ENCODE results near the gene DKKL1.
"Not testable (repeated sequence)": the region's sequence is repeated elsewhere in the genome, so short reads cannot be mapped to it uniquely, and the experiment has no call there.

The DKKL1 gene

DNA sequence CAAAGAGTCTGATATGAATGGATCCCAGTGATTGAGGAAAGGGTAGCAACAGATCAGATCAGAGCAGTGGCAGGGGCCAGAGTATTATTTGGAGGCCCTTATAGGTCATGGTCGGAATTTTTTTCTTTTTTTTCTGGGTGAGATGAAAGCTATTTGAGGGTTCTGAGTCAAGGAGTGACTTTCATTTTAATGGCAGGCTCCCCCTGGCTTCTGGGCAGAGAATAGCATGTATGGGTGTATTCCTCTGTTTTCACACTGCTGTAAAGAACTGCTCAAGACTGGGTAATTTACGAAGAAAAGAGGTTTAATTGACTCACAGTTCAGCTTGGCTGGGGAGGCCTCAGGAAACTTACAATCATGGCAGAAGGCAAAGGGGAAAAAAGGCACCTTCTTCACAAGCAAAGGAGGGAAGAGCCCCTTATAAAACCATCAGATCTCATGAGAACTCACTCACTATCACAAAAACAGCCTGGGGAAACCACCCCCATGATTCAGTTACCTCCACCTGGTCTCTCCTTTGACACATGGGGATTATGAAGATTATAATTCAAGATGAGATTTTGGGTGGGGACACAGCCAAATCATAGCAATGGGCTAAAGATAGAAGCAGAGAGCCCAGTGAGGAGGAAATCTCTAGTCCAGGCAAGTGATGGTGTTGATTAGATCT lies 35.7 kb upstream of the DKKL1 start:
- TF ChIP-seq, protein P1, sequence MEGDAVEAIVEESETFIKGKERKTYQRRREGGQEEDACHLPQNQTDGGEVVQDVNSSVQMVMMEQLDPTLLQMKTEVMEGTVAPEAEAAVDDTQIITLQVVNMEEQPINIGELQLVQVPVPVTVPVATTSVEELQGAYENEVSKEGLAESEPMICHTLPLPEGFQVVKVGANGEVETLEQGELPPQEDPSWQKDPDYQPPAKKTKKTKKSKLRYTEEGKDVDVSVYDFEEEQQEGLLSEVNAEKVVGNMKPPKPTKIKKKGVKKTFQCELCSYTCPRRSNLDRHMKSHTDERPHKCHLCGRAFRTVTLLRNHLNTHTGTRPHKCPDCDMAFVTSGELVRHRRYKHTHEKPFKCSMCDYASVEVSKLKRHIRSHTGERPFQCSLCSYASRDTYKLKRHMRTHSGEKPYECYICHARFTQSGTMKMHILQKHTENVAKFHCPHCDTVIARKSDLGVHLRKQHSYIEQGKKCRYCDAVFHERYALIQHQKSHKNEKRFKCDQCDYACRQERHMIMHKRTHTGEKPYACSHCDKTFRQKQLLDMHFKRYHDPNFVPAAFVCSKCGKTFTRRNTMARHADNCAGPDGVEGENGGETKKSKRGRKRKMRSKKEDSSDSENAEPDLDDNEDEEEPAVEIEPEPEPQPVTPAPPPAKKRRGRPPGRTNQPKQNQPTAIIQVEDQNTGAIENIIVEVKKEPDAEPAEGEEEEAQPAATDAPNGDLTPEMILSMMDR (conservative IDR thresholded peaks at IDR 0.05; ENCODE audit: low read depth, low read length): peak; percentile 75
- H3K4me3 ChIP-seq (ENCODE audit: low read depth, low read length): no peak overlapping the region
- DNase-seq (ENCODE audit: low read depth): peak; percentile 61

DNA sequence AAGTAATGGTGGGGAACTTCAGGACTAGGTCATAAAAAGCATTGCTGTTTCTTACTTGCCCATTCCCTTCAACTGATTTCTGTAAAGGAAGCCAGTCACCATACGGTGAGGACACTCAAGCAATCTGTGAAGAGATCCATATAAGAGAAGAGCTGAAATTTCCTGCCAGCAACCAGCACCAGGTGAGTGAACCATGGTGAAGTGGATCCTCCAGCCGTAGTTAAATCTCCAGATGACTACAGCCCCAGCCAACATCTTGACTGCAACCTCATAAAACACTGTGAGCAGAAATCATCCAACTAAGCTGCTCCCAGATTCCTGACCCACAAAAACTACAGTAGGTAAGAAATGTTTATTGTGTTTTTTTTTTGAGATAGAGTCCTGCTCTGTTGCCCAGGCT lies 34.9 kb upstream of the DKKL1 start:
- DNase-seq (ENCODE audit: low read depth): no peak
- TF ChIP-seq, protein P1 (conservative IDR thresholded peaks at IDR 0.05; ENCODE audit: low read depth, low read length): no peak
- no peak overlapping the region for H3K4me3 ChIP-seq (ENCODE audit: low read depth, low read length)

DNA sequence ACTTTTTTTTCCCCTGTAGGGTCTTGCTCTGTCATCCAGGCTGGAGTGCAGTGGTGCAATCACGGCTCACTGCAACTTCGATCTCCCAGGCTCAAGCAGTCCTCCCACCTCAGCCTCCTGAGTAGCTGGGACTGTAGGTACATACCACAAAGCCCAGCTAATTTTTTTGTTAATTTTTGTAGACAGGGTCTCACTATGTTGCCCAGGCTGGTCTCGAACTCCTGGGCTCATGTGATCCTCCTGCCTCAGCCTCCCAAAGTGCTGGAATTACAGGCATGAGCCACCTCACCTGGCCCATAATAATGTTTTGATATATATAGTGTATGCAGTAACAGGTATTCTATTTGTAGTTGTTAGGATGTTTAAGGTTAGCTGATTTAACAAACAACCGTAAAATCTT lies 32.5 kb upstream of the DKKL1 start:
- H3K4me3 ChIP-seq (ENCODE audit: low read depth, low read length); DNase-seq (ENCODE audit: low read depth): not testable (repeated sequence)

DNA sequence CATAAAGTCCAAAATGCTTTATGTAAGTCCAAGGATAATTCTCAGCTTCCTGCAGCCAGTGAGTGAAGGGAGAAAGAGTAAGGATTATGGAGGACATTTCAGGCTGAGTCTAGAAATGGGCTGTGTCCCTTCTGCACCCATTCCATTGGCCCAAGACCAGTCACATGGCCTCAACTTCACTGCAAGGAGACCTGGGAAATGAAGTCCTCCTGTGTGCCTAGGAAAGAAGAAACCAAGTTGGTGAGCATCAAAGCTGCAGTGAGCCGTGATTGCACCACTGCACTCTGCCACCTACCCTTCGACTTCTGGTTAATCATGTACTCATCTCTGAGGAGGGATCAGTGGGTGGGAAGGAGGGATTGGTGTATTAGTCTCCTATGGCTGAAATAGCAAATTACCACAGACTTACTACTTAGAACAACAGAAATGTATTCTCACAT lies 32.0 kb upstream of the DKKL1 start:
- TF ChIP-seq, protein P1 (conservative IDR thresholded peaks at IDR 0.05; ENCODE audit: low read depth, low read length): no peak
- DNase-seq (ENCODE audit: low read depth): peak; percentile 83
- H3K4me3 ChIP-seq (ENCODE audit: low read depth, low read length): no peak overlapping the region

DNA sequence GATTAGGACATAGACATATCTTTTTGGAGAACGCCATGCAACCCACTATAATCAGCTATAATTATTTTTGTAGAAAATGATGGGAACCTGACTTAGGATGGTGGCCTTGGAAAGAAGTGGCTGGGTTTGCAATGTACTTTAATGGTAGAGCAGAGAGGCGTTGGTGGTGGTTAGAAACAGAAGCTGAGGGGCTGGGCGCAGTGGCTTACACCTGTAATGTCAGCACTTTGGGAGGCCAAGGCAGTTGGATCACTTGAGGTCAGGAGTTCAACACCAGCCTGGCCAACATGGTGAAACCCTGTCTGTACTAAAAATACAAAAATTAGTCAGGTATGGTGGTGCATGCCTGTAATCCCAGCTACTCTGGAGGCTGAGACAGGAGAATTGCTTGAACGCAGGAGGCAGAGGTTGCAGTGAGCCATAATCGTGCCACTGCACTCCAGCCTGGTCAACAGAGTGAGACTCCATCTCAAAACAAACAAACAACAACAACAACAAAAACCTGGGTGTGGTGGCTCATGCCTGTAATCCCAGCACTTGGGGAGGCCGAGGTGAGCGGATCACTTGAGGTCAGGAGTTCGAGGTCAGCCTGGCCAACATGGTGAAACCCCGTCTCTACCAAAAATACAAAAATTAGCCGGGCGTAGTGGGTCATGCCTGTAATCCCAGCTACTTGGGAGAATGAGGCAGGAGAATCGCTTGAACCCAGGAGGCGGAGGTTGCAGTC lies 30.8 kb upstream of the DKKL1 start:
- DNase-seq (ENCODE audit: low read depth); H3K4me3 ChIP-seq (ENCODE audit: low read depth, low read length): not testable (repeated sequence)

DNA sequence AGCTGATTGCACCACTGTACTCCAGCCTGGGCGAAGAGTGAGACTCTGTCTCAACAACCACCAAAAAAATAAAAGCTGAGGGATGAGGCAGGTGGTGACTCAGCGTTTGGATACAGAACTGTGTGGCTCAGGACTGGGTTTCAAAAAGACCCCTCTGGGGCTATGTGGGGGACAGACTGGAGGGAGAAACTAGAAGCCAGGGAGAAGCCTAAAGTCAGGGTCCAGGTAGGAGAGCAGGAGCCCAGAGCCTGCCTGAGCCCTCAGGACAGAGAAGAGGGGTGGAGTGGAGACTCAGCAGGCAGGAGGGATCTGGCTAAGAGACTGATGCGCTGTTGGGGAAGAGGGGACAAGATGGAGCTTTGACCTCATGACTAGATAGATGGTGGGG lies 30.3 kb upstream of the DKKL1 start:
- TF ChIP-seq, protein P1 (conservative IDR thresholded peaks at IDR 0.05; ENCODE audit: low read depth, low read length): no peak
- DNase-seq (ENCODE audit: low read depth): no peak
- no peak overlapping the region for H3K4me3 ChIP-seq (ENCODE audit: low read depth, low read length)

DNA sequence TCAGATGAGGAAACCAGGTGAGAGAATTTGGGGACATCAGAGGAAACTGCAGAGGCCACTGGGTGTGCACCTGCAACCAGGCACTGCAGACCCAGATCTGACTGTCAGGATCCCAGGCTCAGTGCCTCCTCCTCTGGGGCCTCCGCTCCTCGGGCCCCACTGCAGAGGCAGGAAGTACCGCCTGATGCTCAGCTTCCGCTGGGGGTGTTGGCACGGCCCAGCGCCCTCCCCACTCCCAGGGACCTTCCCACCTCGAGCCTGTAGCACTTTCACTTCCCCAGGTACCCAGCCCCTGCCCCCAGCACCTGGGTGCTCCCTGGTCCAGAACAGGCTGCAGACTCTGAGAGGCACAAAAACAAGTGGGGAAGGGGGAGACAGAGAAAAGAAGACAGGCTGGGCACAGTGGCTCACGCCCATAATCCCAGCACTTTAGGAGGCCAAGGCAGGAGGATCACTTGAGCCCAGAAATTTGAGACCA lies 29.8 kb upstream of the DKKL1 start:
- TF ChIP-seq, protein P1 (conservative IDR thresholded peaks at IDR 0.05; ENCODE audit: low read depth, low read length): no peak
- no peak overlapping the region for H3K4me3 ChIP-seq (ENCODE audit: low read depth, low read length)
- DNase-seq (ENCODE audit: low read depth): no peak
